ENCODE data around the gene MRPL53. TPM values are rescaled to one million over a fixed set of nuclear protein-coding genes. Genes with fewer than 3 reads are reported as not detected.

Gene MRPL53
- total and polyA plus RNA-seq, 9 of the 15 experiments (the other 6 are each of a cell fraction or from before 2014, with no cell fraction given) = 11.5 to 87.9 (median 41.1) TPM

DNA sequence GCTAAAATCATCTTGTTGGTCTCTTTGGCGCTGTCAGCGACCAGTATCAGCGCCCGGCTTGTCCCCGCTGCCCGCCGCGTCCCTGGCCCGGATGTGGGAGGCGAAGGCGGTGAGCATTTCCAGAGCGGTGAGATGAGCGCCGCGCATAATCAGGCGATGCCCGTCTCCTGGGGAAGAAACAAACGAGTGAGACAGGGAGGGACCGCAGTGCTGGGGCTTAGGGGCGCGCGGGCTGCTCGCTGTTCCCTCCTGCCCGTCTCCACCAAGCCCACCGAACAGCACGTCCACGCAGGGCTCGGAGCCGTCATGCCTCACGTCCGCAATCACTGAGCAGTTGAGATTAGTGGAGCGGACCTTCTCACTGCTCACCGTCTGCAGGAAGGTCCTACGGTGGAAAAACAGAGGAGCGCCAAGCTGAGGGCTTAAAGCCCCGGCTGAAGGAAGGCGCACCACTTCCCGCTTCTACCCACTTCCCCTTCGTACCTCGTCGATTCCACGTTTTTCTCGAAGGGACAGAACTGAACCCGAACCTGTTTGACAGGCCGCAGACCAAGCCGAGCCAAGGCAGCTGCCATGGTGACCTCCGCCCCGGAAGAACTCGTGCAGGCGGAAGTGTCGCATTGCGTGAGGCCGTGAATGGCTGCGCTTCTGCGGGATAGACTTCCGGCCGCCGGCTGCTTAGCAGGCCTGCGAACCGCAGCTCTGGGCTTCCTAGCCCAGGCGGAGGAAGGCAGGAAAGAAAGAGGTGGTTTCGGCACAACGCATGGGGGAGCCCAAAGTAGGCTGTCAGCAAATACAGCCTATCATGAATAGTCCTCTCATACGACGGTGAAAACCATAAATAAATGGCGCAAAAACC lies at the start of gene MRPL53 (continued):
- TF ChIP-seq, protein P1, sequence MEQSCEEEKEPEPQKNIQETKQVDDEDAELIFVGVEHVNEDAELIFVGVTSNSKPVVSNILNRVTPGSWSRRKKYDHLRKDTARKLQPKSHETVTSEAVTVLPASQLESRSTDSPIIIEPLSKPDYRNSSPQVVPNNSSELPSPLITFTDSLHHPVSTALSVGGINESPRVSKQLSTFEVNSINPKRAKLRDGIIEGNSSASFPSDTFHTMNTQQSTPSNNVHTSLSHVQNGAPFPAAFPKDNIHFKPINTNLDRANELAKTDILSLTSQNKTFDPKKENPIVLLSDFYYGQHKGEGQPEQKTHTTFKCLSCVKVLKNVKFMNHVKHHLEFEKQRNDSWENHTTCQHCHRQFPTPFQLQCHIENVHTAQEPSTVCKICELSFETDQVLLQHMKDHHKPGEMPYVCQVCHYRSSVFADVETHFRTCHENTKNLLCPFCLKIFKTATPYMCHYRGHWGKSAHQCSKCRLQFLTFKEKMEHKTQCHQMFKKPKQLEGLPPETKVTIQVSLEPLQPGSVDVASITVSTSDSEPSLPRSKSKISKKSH (CRISPR knock-in tag; IDR thresholded peaks at IDR 0.05) = 0 out of 2 replicates have a peak, but pooled peaks have one; percentile 45
- TF ChIP-seq, protein P2, sequence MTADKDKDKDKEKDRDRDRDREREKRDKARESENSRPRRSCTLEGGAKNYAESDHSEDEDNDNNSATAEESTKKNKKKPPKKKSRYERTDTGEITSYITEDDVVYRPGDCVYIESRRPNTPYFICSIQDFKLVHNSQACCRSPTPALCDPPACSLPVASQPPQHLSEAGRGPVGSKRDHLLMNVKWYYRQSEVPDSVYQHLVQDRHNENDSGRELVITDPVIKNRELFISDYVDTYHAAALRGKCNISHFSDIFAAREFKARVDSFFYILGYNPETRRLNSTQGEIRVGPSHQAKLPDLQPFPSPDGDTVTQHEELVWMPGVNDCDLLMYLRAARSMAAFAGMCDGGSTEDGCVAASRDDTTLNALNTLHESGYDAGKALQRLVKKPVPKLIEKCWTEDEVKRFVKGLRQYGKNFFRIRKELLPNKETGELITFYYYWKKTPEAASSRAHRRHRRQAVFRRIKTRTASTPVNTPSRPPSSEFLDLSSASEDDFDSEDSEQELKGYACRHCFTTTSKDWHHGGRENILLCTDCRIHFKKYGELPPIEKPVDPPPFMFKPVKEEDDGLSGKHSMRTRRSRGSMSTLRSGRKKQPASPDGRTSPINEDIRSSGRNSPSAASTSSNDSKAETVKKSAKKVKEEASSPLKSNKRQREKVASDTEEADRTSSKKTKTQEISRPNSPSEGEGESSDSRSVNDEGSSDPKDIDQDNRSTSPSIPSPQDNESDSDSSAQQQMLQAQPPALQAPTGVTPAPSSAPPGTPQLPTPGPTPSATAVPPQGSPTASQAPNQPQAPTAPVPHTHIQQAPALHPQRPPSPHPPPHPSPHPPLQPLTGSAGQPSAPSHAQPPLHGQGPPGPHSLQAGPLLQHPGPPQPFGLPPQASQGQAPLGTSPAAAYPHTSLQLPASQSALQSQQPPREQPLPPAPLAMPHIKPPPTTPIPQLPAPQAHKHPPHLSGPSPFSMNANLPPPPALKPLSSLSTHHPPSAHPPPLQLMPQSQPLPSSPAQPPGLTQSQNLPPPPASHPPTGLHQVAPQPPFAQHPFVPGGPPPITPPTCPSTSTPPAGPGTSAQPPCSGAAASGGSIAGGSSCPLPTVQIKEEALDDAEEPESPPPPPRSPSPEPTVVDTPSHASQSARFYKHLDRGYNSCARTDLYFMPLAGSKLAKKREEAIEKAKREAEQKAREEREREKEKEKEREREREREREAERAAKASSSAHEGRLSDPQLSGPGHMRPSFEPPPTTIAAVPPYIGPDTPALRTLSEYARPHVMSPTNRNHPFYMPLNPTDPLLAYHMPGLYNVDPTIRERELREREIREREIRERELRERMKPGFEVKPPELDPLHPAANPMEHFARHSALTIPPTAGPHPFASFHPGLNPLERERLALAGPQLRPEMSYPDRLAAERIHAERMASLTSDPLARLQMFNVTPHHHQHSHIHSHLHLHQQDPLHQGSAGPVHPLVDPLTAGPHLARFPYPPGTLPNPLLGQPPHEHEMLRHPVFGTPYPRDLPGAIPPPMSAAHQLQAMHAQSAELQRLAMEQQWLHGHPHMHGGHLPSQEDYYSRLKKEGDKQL (CRISPR knock-in tag; IDR thresholded peaks at IDR 0.05; ENCODE audit: borderline replicate concordance) = no peak
- TF ChIP-seq, protein P3, sequence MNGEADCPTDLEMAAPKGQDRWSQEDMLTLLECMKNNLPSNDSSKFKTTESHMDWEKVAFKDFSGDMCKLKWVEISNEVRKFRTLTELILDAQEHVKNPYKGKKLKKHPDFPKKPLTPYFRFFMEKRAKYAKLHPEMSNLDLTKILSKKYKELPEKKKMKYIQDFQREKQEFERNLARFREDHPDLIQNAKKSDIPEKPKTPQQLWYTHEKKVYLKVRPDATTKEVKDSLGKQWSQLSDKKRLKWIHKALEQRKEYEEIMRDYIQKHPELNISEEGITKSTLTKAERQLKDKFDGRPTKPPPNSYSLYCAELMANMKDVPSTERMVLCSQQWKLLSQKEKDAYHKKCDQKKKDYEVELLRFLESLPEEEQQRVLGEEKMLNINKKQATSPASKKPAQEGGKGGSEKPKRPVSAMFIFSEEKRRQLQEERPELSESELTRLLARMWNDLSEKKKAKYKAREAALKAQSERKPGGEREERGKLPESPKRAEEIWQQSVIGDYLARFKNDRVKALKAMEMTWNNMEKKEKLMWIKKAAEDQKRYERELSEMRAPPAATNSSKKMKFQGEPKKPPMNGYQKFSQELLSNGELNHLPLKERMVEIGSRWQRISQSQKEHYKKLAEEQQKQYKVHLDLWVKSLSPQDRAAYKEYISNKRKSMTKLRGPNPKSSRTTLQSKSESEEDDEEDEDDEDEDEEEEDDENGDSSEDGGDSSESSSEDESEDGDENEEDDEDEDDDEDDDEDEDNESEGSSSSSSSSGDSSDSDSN (IDR thresholded peaks at IDR 0.05; ENCODE audit: borderline replicate concordance in 1 of 2, low read depth in 2 of 2, low read length in 2 of 2) = peak; percentile 81 to 82
- TF ChIP-seq ZNF830 (CRISPR knock-in tag; IDR thresholded peaks at IDR 0.05) (no peak), ETS2 (tag; IDR thresholded peaks at IDR 0.05; ENCODE audit: borderline replicate concordance, poor library complexity, severe bottlenecking) (no peak), PCBP2 (IDR thresholded peaks at IDR 0.05; ENCODE audit: low read depth, low read length, poor library complexity, severe bottlenecking) (no peak), PHF21A (IDR thresholded peaks at IDR 0.05; ENCODE audit: borderline replicate concordance, low read depth) (no peak)
